Liver (tissue), 3 donors: ENCODE results near the gene C1orf53.

Experiments
- ATF3 ChIP-seq: IDR thresholded peaks from 2 replicates; pipeline ENCODE4 v1.6.1; 2016; ENCODE audit warnings: antibody characterized with exemption
- CTCF ChIP-seq: fragments of 150-350 bp; IDR thresholded peaks from 2 replicates; pipeline ENCODE4 v1.5.1; 2017; ENCODE audit warnings: improper control_type of control experiment, low read depth, low read length; ENCODE audit not compliant: missing input control
- FOXA2 ChIP-seq: IDR thresholded peaks from 2 replicates; pipeline ENCODE4 v1.6.1; 2016; ENCODE audit warnings: antibody characterized with exemption
- HNF4A ChIP-seq, 2 donors: conservative IDR thresholded peaks; 2 replicates each; pipeline ENCODE4 v1.6.1; 2016; ENCODE audit warnings: antibody characterized with exemption in 2 of 2, mild to moderate bottlenecking in 2 of 2
- REST ChIP-seq: IDR thresholded peaks from 2 replicates; pipeline ENCODE4 v1.6.1; 2016; ENCODE audit warnings: antibody characterized with exemption, mild to moderate bottlenecking
- TAF1 ChIP-seq: conservative IDR thresholded peaks from 2 replicates; pipeline ENCODE4 v1.6.1; 2016; ENCODE audit warnings: antibody characterized with exemption, mild to moderate bottlenecking
- ZBTB33 ChIP-seq: IDR thresholded peaks from 2 replicates; pipeline ENCODE4 v1.6.1; 2016; ENCODE audit warnings: antibody characterized with exemption
- donor health status: healthy.
- donor health status: healthy.

- TF ChIP-seq CTCF, result no peak
- no peak for TF ChIP-seq FOXA2
- no peak for TF ChIP-seq TAF1
- no peak for TF ChIP-seq ATF3
- no peak for TF ChIP-seq ZBTB33
- TF ChIP-seq HNF4A (conservative IDR thresholded peaks at IDR 0.05), result no peak
- no peak for TF ChIP-seq REST
Observed at GRCh38 chr1:197902131-197902453, 338 bp upstream of the C1orf53 start.
